NB4 (cell line): ENCODE results near the gene HOXA6.

Experiments
- DNase-seq: peaks from one replicate; pipeline ENCODE4 v3.0.0; 2010; ENCODE audit warnings: low read depth
- H3K4me3 ChIP-seq: one replicate; pipeline ENCODE4 v1.5.1; 2011; ENCODE audit warnings: mild to moderate bottlenecking, low read depth, low read length, moderate library complexity
- MAX ChIP-seq: IDR thresholded peaks from 2 replicates; pipeline ENCODE4 v1.6.1; 2011; ENCODE audit warnings: low read depth, low read length
- MYC ChIP-seq: IDR thresholded peaks from 2 replicates; pipeline ENCODE4 v1.6.1; 2011; ENCODE audit warnings: low read depth, low read length
- POLR2A ChIP-seq: IDR thresholded peaks from 2 replicates; pipeline ENCODE4 v1.6.1; 2011; ENCODE audit warnings: mild to moderate bottlenecking; ENCODE audit not compliant: insufficient read length; ENCODE audit errors: extremely low read depth
- TF ChIP-seq, protein P1 (sequence below): IDR thresholded peaks from one replicate; pipeline ENCODE4 v1.5.1; 2012; ENCODE audit warnings: low read depth, low read length

HOXA6 gene

GRCh38 chr7:27129729-27130539 is 17.6 kb downstream of the HOXA6 start:
- H3K4me3 ChIP-seq, result peak overlapping the region; percentile 49
- no peak for TF ChIP-seq MYC
- TF ChIP-seq, protein P1, sequence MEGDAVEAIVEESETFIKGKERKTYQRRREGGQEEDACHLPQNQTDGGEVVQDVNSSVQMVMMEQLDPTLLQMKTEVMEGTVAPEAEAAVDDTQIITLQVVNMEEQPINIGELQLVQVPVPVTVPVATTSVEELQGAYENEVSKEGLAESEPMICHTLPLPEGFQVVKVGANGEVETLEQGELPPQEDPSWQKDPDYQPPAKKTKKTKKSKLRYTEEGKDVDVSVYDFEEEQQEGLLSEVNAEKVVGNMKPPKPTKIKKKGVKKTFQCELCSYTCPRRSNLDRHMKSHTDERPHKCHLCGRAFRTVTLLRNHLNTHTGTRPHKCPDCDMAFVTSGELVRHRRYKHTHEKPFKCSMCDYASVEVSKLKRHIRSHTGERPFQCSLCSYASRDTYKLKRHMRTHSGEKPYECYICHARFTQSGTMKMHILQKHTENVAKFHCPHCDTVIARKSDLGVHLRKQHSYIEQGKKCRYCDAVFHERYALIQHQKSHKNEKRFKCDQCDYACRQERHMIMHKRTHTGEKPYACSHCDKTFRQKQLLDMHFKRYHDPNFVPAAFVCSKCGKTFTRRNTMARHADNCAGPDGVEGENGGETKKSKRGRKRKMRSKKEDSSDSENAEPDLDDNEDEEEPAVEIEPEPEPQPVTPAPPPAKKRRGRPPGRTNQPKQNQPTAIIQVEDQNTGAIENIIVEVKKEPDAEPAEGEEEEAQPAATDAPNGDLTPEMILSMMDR, result peak; percentile 8
- peak; percentile 80 for DNase-seq

- peak overlapping the region; percentile 49 for H3K4me3 ChIP-seq
- TF ChIP-seq, protein P1, result no peak
- TF ChIP-seq POLR2A (no peak), MAX (no peak)
- DNase-seq, result no peak
Observed at GRCh38 chr7:27128776-27129728, 18.5 kb downstream of the HOXA6 start.

GRCh38 chr7:27128034-27128433 is 19.5 kb downstream of the HOXA6 start:
- no peak overlapping the region for H3K4me3 ChIP-seq
- TF ChIP-seq MYC, result no peak
- TF ChIP-seq MAX, result no peak
- TF ChIP-seq POLR2A, result no peak
- TF ChIP-seq, protein P1, result no peak
- DNase-seq, result no peak

GRCh38 chr7:27126596-27127327 is 20.8 kb downstream of the HOXA6 start:
- H3K4me3 ChIP-seq, result no peak overlapping the region
- DNase-seq, result no peak
- TF ChIP-seq, protein P1, result no peak
- TF ChIP-seq MAX (no peak), POLR2A (no peak), MYC (no peak)

DNA sequence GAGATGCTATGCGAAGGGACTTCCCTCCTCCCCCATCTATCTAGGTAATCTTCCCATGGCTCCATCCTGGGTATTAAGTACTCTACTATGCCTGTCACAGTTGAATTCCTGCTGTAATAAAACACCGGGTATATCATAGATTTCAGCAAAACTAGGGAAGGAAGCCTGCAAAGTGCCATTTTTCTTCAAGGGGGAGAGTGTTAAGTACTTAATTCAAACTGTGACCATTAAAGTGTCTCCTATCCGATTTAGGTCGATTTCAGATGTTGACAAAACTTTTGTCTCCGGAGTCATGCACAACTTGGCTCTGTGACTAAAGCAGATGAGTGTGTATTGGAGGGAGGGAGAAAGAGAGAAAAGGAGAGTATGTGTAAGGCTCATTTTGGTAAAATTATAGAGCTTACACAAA is 21.6 kb downstream of the HOXA6 start:
- TF ChIP-seq MAX (no peak), MYC (no peak), POLR2A (no peak)
- TF ChIP-seq, protein P1, result no peak
- no peak for DNase-seq
- no peak overlapping the region for H3K4me3 ChIP-seq
